DOHH2 (cell line): ENCODE results near the gene USP34.
"Not testable (repeated sequence)": the region's sequence is repeated elsewhere in the genome, so short reads cannot be mapped to it uniquely, and the experiment has no call there.

Experiments
- H3F3A ChIP-seq: fragments of 200-600 bp; sonication (generic), shearing (Covaris generic); 2 replicates; pipeline ENCODE4 v1.6.0; 2016; ENCODE audit warnings: antibody characterized with exemption, mild to moderate bottlenecking; ENCODE audit not compliant: control insufficient read depth, insufficient read depth
- H3K27ac ChIP-seq: fragments of 200-600 bp; sonication (generic); 2 replicates; pipeline ENCODE4 v1.5.1; 2014; ENCODE audit warnings: low read depth, mild to moderate bottlenecking, low read length, moderate library complexity
- H3K27me3 ChIP-seq: fragments of 200-600 bp; sonication (generic); 2 replicates; pipeline ENCODE4 v1.6.1; 2014; ENCODE audit warnings: mild to moderate bottlenecking, low read length, mixed read lengths; ENCODE audit not compliant: control insufficient read depth
- H3K36me3 ChIP-seq: fragments of 200-600 bp; sonication (generic); 2 replicates; pipeline ENCODE4 v1.6.1; 2014; ENCODE audit warnings: mild to moderate bottlenecking, low read length, moderate library complexity, mixed read lengths; ENCODE audit not compliant: control insufficient read depth
- H3K4me1 ChIP-seq: fragments of 200-600 bp; sonication (generic); 2 replicates; pipeline ENCODE4 v1.6.1; 2014; ENCODE audit warnings: mild to moderate bottlenecking, low read length, mixed read lengths; ENCODE audit not compliant: control insufficient read depth
- H3K4me2 ChIP-seq: fragments of 200-600 bp; sonication (generic); 2 replicates; pipeline ENCODE4 v1.6.0; 2014; ENCODE audit warnings: mild to moderate bottlenecking, low read length, moderate library complexity
- H3K4me3 ChIP-seq: fragments of 200-600 bp; sonication (generic); 2 replicates; pipeline ENCODE4 v1.5.1; 2014; ENCODE audit warnings: mild to moderate bottlenecking, low read length, mixed read lengths
- H3K79me2 ChIP-seq: fragments of 200-600 bp; sonication (generic); 2 replicates; pipeline ENCODE4 v1.6.1; 2014; ENCODE audit warnings: mild to moderate bottlenecking, low read length, mixed read lengths; ENCODE audit not compliant: control insufficient read depth
- H3K9me2 ChIP-seq: fragments of 200-600 bp; sonication (generic); replicated peaks from 2 replicates; pipeline ENCODE4 v1.6.1; 2014; ENCODE audit warnings: mild to moderate bottlenecking, low read length, mixed read lengths; ENCODE audit not compliant: control insufficient read depth
- H3K9me3 ChIP-seq: fragments of 200-600 bp; sonication (generic); 2 replicates; pipeline ENCODE4 v1.6.1; 2014; ENCODE audit warnings: antibody characterized with exemption, low read length, mixed read lengths; ENCODE audit not compliant: control insufficient read depth, insufficient read depth
- H4K20me1 ChIP-seq: fragments of 200-600 bp; sonication (generic); 2 replicates; pipeline ENCODE4 v1.6.0; 2014; ENCODE audit warnings: low read depth, mild to moderate bottlenecking, antibody characterized with exemption, low read length, moderate library complexity; ENCODE audit not compliant: control insufficient read depth, insufficient read depth
- EZH2phosphoT487 ChIP-seq: fragments of 200-600 bp; sonication (generic); IDR thresholded peaks from 2 replicates; pipeline ENCODE4 v1.6.1; 2017; ENCODE audit warnings: borderline replicate concordance, mild to moderate bottlenecking, antibody characterized with exemption, low read length, moderate library complexity, mixed read lengths
- TF ChIP-seq, protein P1 (sequence below): fragments of 200-600 bp; sonication (generic); IDR thresholded peaks from one replicate; pipeline ENCODE4 v1.5.1; 2014; ENCODE audit warnings: antibody characterized with exemption, mild to moderate bottlenecking, low read depth, low read length; ENCODE audit not compliant: poor library complexity, severe bottlenecking

Gene USP34

GRCh38 chr2:61167579-61167978 is 303.3 kb downstream of the USP34 start:
- Histone ChIP-seq H3K4me3 (no peak overlapping the region), H3F3A (no peaks in the 10 kb centered on the region), H3K27ac (no peak overlapping the region), H4K20me1 (no peaks in the 10 kb centered on the region), H3K9me2 (no peaks in the 10 kb centered on the region), H3K4me1 (no peaks in the 10 kb centered on the region), H3K27me3 (no peaks in the 10 kb centered on the region), H3K9me3 (no peaks in the 10 kb centered on the region), H3K36me3 (peaks cover 22% of the 10 kb centered on the region), H3K4me2 (no peak overlapping the region), H3K79me2 (no peaks in the 10 kb centered on the region)
- no peak for TF ChIP-seq EZH2phosphoT487
- TF ChIP-seq, protein P1, sequence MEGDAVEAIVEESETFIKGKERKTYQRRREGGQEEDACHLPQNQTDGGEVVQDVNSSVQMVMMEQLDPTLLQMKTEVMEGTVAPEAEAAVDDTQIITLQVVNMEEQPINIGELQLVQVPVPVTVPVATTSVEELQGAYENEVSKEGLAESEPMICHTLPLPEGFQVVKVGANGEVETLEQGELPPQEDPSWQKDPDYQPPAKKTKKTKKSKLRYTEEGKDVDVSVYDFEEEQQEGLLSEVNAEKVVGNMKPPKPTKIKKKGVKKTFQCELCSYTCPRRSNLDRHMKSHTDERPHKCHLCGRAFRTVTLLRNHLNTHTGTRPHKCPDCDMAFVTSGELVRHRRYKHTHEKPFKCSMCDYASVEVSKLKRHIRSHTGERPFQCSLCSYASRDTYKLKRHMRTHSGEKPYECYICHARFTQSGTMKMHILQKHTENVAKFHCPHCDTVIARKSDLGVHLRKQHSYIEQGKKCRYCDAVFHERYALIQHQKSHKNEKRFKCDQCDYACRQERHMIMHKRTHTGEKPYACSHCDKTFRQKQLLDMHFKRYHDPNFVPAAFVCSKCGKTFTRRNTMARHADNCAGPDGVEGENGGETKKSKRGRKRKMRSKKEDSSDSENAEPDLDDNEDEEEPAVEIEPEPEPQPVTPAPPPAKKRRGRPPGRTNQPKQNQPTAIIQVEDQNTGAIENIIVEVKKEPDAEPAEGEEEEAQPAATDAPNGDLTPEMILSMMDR = no peak

DNA sequence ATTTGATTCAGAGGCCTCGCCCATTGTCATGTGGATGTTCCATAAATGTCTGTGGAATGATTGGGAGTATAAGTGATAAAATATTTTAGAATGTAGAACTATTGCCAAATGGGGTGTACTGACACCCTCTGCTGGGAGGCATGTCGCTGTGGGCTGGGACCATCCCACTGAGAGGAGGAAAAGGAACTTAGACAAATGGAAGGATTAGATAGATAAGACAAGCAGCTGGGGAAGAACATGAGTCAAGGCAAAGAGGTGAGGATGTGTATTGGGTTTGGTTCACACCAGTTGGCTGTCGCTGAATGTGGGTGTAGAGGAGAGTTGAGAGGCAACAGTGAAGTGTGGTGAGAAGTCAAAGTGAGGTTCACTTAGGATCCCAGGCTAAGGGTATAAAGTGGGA is 304.9 kb downstream of the USP34 start:
- Histone ChIP-seq H3F3A (no peaks in the 10 kb centered on the region), H4K20me1 (no peaks in the 10 kb centered on the region), H3K27me3 (no peaks in the 10 kb centered on the region), H3K36me3 (peaks cover 25% of the 10 kb centered on the region), H3K79me2 (no peaks in the 10 kb centered on the region), H3K4me1 (no peaks in the 10 kb centered on the region), H3K27ac (no peak overlapping the region), H3K4me3 (no peak overlapping the region), H3K4me2 (no peak overlapping the region), H3K9me2 (no peaks in the 10 kb centered on the region), H3K9me3 (no peaks in the 10 kb centered on the region)
- TF ChIP-seq, protein P1 = no peak
- TF ChIP-seq EZH2phosphoT487 = no peak

- H4K20me1 ChIP-seq, H3F3A ChIP-seq, H3K4me1 ChIP-seq, H3K79me2 ChIP-seq, H3K4me3 ChIP-seq, H3K4me2 ChIP-seq, H3K27ac ChIP-seq, H3K9me2 ChIP-seq, H3K9me3 ChIP-seq, H3K27me3 ChIP-seq: not testable (repeated sequence)
- H3K36me3 ChIP-seq = peaks cover 30% of the 10 kb centered on the region
Observed at GRCh38 chr2:61165082-61165481, 305.8 kb downstream of the USP34 start.

DNA sequence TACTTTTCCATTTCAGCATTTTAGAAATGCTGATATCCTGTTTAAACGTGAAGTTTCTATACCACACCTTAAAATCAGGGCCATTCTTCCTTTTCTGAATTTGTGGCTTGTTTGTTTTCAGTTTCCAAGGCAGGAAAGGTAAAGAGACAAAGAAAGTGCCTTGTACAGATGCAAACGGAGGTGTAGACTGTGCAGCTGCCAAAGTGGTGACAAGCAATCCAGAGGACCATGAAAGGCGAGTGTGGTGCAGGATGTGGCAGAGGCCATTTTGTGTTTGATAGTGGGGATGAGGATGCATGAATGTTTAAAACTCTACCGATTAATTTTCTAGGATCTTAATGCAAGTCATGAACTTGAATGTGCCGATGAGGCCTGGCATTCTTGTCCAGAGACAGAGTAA is 308.2 kb downstream of the USP34 start:
- no peaks in the 10 kb centered on the region for H3K9me2 ChIP-seq
- no peaks in the 10 kb centered on the region for H3K9me3 ChIP-seq
- H3K4me3 ChIP-seq = no peak overlapping the region
- peaks cover 9% of the 10 kb centered on the region for H3K4me1 ChIP-seq
- no peak overlapping the region for H3K27ac ChIP-seq
- no peaks in the 10 kb centered on the region for H3F3A ChIP-seq
- no peaks in the 10 kb centered on the region for H4K20me1 ChIP-seq
- no peak overlapping the region for H3K4me2 ChIP-seq
- peaks cover 37% of the 10 kb centered on the region for H3K36me3 ChIP-seq
- TF ChIP-seq, protein P1 = no peak
- TF ChIP-seq EZH2phosphoT487 = no peak
- no peaks in the 10 kb centered on the region for H3K79me2 ChIP-seq
- H3K27me3 ChIP-seq = no peaks in the 10 kb centered on the region
